ENCODE measurements around the gene RPS16. TPM values are rescaled to one million over a fixed set of nuclear protein-coding genes. Genes with fewer than 3 reads are reported as not detected.
A peak's percentile ranks its signal among the peaks of the same experiment; 100 is the strongest.

RPS16 gene
- total RNA-seq, 1 donor from 2014 or later = 87.2 TPM

DNA sequence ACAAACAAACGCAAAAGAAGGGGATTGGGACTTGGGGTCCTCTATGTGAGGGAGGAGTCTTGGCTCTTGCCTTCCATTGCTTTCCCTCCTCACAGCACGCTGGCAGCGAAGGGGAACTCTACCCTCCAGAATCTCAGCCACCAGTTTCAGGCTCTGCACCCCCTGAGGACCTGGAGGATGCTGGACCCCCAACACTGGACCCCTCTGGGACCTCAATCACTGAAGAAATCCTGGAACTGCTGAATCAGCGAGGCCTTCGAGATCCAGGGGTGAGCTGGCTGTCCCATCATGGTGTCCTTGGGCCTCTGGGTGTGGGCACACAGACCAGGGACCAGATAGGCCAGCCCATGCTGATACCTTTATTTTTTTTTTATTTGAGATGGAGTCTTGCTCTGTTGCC is 13.7 kb downstream of the RPS16 start:
- DNase-seq (ENCODE audit: low spot score) = no peak

GRCh38 chr19:39420769-39421168 is 15.0 kb downstream of the RPS16 start:
- no peak for DNase-seq (ENCODE audit: low spot score)

DNA sequence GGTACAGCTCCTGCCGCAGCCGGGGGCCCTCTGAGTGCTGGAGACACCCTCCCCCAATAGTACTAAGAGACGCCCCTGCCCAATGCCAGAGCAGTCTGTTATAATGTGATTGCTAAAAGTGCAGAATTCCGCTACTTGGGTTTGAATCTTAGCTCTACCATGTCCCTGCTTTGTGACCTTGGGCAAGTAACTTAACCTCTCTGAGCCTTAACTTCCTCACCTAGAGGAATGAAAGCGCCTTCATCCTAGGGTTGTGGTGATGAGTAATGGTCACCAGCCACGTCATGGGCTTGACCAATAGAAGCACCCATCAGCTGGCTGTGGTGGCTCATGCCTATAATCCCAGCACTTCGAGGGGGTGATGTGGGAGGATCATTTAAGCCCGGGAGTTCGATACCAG is 16.7 kb downstream of the RPS16 start:
- no peak for DNase-seq (ENCODE audit: low spot score)

DNA sequence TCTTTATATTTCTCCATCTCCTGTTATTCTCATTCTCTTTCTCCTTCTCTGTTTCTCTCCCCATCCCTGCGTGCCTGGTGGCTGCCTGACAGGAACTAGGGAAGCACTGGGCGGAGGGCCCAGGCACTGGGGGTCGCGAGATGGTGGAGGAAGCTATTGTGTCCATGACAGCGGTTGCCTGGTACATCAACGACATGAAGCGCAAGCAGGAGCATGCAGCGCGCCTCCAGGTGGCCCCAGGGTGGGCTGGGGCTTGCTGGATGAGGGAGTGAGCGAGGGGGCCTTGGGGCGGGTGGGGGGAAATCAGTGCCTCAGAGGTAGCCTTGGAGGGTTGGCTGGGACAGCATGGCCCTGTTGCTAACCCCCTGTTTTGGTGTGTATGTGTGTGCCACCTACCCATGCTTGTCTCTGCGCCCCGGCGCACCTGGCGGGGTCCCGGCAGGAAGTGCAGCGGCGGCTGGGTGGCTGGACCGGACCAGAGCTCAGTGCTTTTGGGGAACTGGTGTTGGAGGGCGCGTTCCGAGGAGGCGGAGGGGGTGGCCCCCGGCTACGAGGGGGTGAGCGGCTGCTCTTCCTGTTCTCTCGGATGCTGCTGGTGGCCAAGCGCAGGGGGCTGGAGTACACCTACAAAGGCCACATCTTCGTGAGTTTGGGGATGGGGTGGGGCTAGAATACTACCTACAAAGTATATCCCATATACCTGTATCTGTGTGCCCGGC is 18.1 kb downstream of the RPS16 start:
- DNase-seq (ENCODE audit: low spot score) = no peak

- DNase-seq (ENCODE audit: low spot score) = no peak
These were observed 19.3 kb downstream of the RPS16 start for GRCh38 chr19:39416152-39417120.

DNA sequence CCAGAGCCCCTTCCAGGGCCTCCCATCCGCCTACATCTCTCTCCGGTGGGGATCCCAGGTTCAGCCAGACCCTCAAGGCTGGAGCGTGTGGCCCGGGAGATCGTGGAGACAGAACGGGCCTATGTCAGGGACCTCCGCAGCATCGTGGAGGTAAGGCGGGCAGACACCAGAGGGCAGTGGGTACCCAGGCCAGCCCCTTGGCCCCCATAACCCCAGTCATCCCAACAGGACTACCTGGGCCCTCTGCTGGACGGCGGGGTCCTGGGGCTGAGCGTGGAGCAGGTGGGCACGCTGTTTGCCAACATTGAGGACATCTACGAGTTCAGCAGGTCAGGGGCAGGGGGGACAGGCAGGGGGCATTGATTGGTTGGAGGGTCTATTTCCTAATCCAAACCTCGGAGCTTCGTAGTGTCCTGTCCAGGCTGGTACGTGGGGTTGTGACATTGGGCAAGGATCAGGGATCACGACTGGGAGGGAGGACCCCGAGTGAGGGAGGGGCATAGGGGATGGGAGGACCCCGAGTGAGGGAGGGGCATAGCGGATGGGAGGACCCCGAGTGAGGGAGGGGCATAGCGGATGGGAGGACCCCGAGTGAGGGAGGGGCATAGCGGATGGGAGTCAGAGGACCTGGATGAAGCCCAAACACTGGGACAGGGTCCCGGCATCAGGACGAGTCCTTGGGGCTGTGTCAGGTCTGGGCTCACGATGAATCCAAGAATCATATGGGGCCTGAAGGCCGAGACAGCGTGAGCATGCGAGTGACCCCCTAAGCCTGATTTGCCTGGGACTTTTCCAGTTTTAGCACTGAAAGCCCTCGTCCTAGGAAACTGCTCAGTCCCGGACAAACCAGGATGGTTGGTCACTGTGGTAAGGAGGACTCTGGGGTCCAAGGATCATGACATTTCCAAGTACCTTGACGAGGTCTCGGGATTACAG is 20.4 kb downstream of the RPS16 start:
- no peak for DNase-seq (ENCODE audit: low spot score)

DNA sequence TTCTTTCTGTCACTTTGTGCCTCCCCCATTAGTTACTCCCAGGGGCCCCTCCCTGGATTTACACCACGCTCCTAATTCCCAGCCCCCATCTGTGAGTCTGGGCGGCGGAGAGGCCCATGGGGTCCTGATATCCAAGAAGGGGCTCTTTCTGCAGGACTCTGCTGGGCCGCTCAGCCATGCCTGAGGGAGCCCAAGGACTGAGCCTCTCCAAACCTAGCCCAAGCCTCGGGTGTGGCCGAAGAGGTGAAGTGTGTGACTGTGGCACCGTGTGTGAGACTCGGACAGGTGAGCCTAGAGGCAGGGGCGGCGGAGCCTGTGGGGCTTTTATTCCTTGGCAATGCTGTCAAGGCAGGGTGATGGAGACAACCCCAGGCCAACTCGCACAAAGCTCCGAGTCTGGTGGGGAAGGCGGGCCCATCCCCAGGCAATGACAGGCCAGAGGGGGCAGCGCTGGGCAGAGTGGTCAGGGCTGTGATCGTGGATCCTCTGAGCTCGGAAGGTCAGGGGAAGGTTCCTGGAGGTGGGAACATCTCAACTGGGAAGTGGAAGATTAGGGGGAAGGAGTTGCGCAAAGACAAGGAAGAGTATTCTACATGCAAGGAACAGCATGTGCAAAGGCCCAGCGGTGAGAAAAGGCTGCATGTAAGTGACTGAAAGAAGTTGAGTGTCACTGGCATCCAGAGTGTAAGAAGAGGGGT is 21.7 kb downstream of the RPS16 start:
- DNase-seq (ENCODE audit: low spot score) = no peak

GRCh38 chr19:39413272-39413910 is 22.4 kb downstream of the RPS16 start:
- DNase-seq (ENCODE audit: low spot score) = peak; percentile 76

DNA sequence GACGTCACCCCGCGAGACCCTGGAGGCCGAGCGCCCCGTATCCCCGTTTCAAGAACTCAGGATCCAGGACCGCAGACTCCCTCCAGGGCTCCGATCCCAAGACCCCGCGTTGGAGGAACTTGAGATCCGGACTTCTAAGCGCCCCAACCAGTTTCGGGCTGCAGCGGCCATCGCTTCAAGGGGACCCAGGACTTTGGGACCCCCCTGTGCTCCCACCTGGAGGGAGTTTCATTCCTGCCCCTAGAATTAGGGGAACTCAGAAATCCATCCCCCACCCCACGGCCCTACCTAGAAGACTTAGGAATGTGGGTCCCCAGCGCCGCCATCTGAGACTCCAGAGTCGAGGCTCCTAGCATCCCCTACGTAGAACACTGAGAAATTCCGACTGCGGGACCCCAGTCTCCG is 22.9 kb downstream of the RPS16 start:
- no peak for DNase-seq (ENCODE audit: low spot score)

DNA sequence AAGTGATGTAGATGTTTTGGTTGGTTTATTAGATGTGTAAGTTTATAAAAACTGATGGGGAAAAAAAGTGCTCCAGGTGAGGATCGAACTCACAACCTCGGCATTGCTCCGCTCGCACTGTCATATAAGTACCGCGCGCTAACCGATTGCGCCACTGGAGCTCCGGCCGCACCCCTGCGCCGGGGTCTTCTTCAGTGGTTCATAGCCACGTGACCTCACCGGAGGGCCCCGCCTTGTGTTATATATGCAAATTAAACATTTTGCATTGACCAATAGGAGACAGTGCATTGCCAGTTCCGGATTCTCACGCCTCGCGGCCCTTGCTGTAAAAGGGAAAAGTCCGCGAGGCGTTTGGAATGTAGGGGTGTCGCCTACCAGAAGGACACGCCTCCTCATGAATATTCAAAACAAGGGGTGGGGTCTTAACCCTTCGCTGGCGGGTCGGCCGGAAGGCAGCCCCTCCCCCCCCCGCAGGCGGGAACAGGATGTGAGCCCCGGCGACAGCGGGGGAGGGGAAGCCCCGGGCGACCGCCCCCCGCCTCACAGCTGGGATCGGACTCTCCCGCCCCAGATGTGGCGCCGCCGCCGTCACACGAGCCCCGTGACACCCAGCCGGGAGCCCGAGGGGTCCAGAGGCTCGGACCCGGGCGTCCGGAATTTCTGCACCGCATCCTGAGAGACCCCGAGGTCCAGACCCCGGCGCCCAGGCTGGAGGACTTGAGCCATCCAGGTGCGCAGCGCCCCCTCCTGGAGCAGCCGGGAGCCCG is 23.5 kb downstream of the RPS16 start, which contains the start of gene PLEKHG2:
PLEKHG2 (plus strand) TSS at position 570 of the 767 bp plus-strand sequence. CDS start 1,418 bp downstream, outside the sequence.
- peak; percentile 100 for DNase-seq (ENCODE audit: low spot score)

DNA sequence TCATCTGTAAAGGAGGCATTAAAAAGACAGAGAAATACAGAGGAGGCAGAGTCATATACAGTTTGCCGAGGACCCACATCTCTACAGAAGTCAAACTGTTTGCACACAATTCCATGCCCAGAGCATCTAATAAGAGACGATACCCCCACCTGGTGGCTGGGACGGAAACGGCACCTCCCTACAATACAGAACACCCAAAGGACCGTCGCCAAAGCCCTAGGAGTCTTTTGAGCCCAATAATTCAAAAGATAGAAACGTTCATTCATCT is 24.0 kb downstream of the RPS16 start:
- peak; percentile 96 for DNase-seq (ENCODE audit: low spot score)

- DNase-seq (ENCODE audit: low spot score) = peak; percentile 50
These were observed 24.5 kb downstream of the RPS16 start for GRCh38 chr19:39411081-39411831.

GRCh38 chr19:39410831-39411080 is 25.0 kb downstream of the RPS16 start:
- no peak for DNase-seq (ENCODE audit: low spot score)

GRCh38 chr19:39410017-39410830 is 25.5 kb downstream of the RPS16 start:
- peak; percentile 85 for DNase-seq (ENCODE audit: low spot score)

DNA sequence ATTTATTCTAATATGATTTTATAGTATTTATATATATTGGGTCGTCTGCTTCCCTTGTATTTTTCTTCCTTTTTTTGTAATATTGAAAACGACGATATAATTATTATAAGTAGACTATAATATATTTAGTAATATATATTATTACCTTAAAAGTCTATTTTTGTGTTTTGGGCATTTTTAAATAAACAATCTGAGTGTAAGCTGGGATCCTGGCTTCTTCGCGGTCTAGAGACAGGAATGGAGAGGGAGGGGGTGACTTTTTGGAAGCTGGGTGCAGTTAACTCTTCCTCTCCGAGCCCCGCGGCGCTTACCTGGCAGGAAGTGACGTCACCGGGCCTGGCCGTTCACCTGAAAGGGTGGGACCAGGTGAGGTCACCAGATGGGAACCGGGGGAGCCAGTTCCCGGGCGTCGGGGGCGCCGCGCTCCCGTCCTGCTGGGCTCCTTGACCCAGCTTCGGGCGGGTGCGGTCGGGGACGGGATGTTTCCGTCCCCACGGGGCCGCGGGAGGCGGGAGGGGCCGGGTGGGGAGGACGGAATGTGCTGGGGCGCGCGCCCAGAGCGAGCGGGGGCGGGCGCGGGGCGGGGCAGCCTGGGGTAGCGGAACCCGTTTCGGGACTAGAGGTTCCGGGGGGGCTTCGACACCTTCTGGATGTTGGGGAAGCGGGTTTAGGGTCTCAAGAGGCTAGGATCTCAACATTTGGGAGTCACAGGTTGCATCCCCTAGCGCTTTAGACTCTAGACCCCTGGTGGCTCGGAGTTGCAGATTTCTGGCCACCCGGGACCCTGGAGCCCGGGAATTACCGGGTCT is 26.3 kb downstream of the RPS16 start:
- DNase-seq (ENCODE audit: low spot score) = peak; percentile 82

DNA sequence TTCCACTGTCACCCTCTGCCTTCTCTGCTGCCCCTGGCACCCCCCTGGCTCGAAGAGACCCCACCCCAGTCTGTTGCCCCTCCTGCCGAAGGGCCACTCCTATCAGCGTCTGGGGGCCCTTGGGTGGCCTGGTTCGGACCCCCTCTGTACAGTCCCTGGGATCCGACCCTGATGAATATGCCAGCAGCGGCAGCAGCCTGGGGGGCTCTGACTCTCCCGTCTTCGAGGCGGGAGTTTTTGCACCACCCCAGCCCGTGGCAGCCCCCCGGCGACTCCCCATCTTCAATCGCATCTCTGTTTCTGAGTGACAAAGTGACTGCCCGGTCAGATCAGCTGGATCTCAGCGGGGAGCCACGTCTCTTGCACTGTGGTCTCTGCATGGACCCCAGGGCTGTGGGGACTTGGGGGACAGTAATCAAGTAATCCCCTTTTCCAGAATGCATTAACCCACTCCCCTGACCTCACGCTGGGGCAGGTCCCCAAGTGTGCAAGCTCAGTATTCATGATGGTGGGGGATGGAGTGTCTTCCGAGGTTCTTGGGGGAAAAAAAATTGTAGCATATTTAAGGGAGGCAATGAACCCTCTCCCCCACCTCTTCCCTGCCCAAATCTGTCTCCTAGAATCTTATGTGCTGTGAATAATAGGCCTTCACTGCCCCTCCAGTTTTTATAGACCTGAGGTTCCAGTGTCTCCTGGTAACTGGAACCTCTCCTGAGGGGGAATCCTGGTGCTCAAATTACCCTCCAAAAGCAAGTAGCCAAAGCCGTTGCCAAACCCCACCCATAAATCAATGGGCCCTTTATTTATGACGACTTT is 27.1 kb downstream of the RPS16 start:
- no peak for DNase-seq (ENCODE audit: low spot score)

Data from umbilical cord (tissue), 2 donors.